Smooth muscle cell (in vitro differentiated cells): ENCODE data around the gene WDR6. TPM values are rescaled to one million over a fixed set of nuclear protein-coding genes. Genes with fewer than 3 reads are reported as not detected.

Experiments used
- DNase-seq: peaks from one replicate; lab custom pipeline; 2025; ENCODE audit not compliant: unreplicated experiment; lab: John Stamatoyannopoulos, UW
- H2AFZ ChIP-seq: fragments of 200-600 bp; sonication (generic); 2 replicates; pipeline ENCODE4 v1.6.0; 2016; ENCODE audit warnings: antibody characterized with exemption, low read depth, mild to moderate bottlenecking
- H3F3A ChIP-seq: fragments of 200-600 bp; sonication (generic); 2 replicates; pipeline ENCODE4 v1.6.0; 2017; ENCODE audit warnings: antibody characterized with exemption, low read depth
- H3K27ac ChIP-seq: fragments of 200-600 bp; sonication (generic); 2 replicates; pipeline ENCODE4 v1.5.1; 2016; ENCODE audit warnings: low read depth, mild to moderate bottlenecking
- H3K27me3 ChIP-seq: fragments of 200-600 bp; sonication (generic); 2 replicates; pipeline ENCODE4 v1.6.1; 2016; ENCODE audit warnings: low read depth, mild to moderate bottlenecking
- H3K36me3 ChIP-seq: fragments of 200-600 bp; sonication (generic); 2 replicates; pipeline ENCODE4 v1.5.1; 2016; ENCODE audit warnings: low read depth
- H3K4me1 ChIP-seq: fragments of 200-600 bp; sonication (generic); 2 replicates; pipeline ENCODE4 v1.5.1; 2016; ENCODE audit warnings: low read depth
- H3K4me2 ChIP-seq: fragments of 200-600 bp; sonication (generic); 2 replicates; pipeline ENCODE4 v1.6.0; 2016; ENCODE audit warnings: mild to moderate bottlenecking
- H3K4me3 ChIP-seq: fragments of 200-600 bp; sonication (generic); 2 replicates; pipeline ENCODE4 v1.5.1; 2016; ENCODE audit warnings: mild to moderate bottlenecking
- H3K79me2 ChIP-seq: fragments of 200-600 bp; sonication (generic); 2 replicates; pipeline ENCODE4 v1.6.0; 2016; ENCODE audit warnings: low read depth, mild to moderate bottlenecking
- H3K9ac ChIP-seq: fragments of 200-600 bp; sonication (generic); 2 replicates; pipeline ENCODE4 v1.6.0; 2016; ENCODE audit warnings: low read depth
- H3K9me3 ChIP-seq: fragments of 200-600 bp; sonication (generic); replicated peaks from 2 replicates; pipeline ENCODE4 v1.5.1; 2016; ENCODE audit warnings: low read depth
- H4K20me1 ChIP-seq: fragments of 200-600 bp; sonication (generic); 2 replicates; pipeline ENCODE4 v1.6.0; 2016; ENCODE audit warnings: low read depth
- CTCF ChIP-seq: fragments of 200-600 bp; sonication (generic); IDR thresholded peaks from 2 replicates; pipeline ENCODE4 v1.5.1; 2017; ENCODE audit warnings: borderline replicate concordance, mild to moderate bottlenecking, antibody characterized with exemption; ENCODE audit not compliant: insufficient read depth, poor library complexity, severe bottlenecking
- whole genome bisulfite sequencing: methylation state at CpG from one replicate; pipeline ENCODE4 v1.1.7; 2016; ENCODE audit warnings: low lambda C conversion rate; 5-methylcytosine and 5-hydroxymethylcytosine counted together
- polyA plus RNA-seq: library from polyadenylated mRNA; unstranded; fragments of >200 nt; fragmentation: Nextera tagmentation; extraction: Ambion mirVana; gene quantifications from 2 replicates; pipeline ENCODE4 v1.2.1, GENCODE V29; 2016
- total RNA-seq: library from RNA; depleted of rRNA; stranded (reverse); fragments of >200 nt; gene quantifications from 2 replicates; pipeline ENCODE4 v1.2.3, GENCODE V29; 2014

WDR6 gene
- total and polyA plus RNA-seq, 2 experiments from 2014 or later: 61.8 to 86.8 TPM

DNA sequence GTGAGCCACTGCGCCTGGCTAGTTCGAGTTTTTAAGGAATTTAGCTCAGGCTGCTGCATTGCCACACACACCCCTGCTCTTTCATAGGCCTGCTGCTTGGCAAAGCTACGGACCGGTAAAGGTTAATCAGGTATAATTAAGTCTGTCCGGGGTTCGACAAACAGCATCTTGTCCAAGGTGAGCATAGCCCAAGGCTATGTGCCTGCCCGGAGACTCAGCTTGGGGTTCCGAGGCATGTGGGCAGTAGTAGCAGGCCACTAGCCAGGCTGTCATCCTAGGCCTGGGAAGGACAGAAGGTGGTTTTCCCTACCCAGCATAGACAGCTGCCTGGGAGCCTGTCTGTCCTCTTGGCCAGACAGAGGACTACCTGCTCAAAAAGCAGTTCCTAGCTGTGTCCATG lies 10.6 kb upstream of the WDR6 start:
- Histone ChIP-seq H4K20me1 (no peaks in the 10 kb centered on the region), H3K4me3 (no peak overlapping the region), H3K4me1 (peaks cover 10% of the 10 kb centered on the region), H2AFZ (no peak overlapping the region), H3K27me3 (no peaks in the 10 kb centered on the region), H3K9ac (no peak overlapping the region), H3F3A (no peaks in the 10 kb centered on the region), H3K9me3 (no peaks in the 10 kb centered on the region), H3K27ac (no peak overlapping the region), H3K79me2 (peaks cover 15% of the 10 kb centered on the region), H3K4me2 (no peak overlapping the region), H3K36me3 (no peaks in the 10 kb centered on the region)
- no peak for TF ChIP-seq CTCF
- WGBS: 95% methylated on average over 8 of the region's 8 CpGs
- no peak for DNase-seq

GRCh38 chr3:48997102-48997635 lies 10.0 kb upstream of the WDR6 start:
- DNase-seq: no peak
- 92% methylated on average over 8 of the region's 8 CpGs for WGBS
- peaks cover 10% of the 10 kb centered on the region for H3K79me2 ChIP-seq

DNA sequence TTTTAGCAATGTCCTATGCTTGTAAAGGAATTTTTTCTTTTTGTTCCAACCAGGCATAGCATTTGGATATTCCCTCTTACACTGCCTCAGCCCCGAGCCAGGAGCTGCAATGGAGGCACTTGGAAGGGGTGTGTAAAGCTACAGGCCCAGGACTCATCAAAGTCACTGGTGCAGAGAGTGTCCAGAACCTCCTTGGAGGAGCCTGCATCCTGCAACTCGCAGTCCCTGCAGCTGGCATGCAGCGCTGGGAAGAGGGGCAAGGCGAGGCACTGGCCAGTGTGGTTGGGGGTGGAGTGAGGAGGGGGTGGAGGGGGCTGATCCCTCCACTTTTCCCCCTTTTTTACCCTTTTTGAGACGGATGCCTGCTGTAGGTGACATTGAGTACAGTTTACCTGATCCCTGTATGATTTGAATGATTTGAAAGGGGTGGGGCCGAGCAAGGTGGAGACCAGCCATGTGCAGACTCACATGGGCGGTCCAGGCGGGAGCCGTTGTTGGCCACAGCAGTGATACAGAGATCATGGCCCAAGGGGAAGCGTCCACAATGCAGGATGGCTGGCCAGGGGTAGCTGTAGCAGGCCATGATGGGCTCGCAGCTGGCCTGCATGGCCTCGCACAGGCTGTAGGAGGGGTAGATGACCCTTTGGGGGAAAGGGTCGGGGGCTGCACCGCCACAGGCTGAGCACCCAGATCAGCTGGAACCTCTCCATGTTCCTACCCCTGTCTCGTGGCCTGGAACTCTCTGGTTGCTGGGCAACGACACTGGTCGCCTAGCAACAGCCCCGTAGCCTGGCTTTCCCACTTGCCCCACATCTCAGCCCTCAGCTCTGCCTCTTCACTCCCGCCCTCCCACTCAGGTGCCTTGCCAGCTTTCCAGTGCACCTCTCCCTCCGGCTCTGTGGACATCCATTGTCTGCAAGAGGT lies 9.2 kb upstream of the WDR6 start:
- no peak overlapping the region for H3K4me3 ChIP-seq
- no peak overlapping the region for H2AFZ ChIP-seq
- 91% methylated on average over 17 of the region's 20 CpGs for WGBS
- no peak for DNase-seq
- no peak overlapping the region for H3K27ac ChIP-seq
- H3K4me1 ChIP-seq: peaks cover 8% of the 10 kb centered on the region
- H3K9me3 ChIP-seq: no peaks in the 10 kb centered on the region
- no peak overlapping the region for H3K4me2 ChIP-seq
- no peaks in the 10 kb centered on the region for H3F3A ChIP-seq
- no peaks in the 10 kb centered on the region for H4K20me1 ChIP-seq
- H3K36me3 ChIP-seq: no peaks in the 10 kb centered on the region
- no peak for TF ChIP-seq CTCF
- no peaks in the 10 kb centered on the region for H3K27me3 ChIP-seq
- H3K79me2 ChIP-seq: peaks cover 2% of the 10 kb centered on the region
- no peak overlapping the region for H3K9ac ChIP-seq

More at GRCh38 chr3:48997102-48997635, 10.0 kb upstream of the WDR6 start:
- Histone ChIP-seq H3K27ac (no peak overlapping the region), H3K4me3 (no peak overlapping the region), H3F3A (no peaks in the 10 kb centered on the region), H3K4me1 (peaks cover 8% of the 10 kb centered on the region), H3K27me3 (no peaks in the 10 kb centered on the region), H3K4me2 (no peak overlapping the region), H2AFZ (no peak overlapping the region), H4K20me1 (no peaks in the 10 kb centered on the region), H3K9me3 (no peaks in the 10 kb centered on the region), H3K9ac (no peak overlapping the region), H3K36me3 (no peaks in the 10 kb centered on the region)
- no peak for TF ChIP-seq CTCF
